Left lung (tissue), 10 donors: ENCODE data around the gene ELF4. TPM values are rescaled to one million over a fixed set of nuclear protein-coding genes. Genes with fewer than 3 reads are reported as not detected.

Experiments used
- ATAC-seq: fragments of 200-7000 bp; cut with Tn5 transposase; one replicate; pipeline ENCODE4 v1.9.1; 2020; ENCODE audit warnings: moderate library complexity
- DNase-seq, 4 donors: peaks; one replicate each; pipeline ENCODE4 v3.0.0-alpha.2; 2013 to 2020
- H3K27ac ChIP-seq, 2 donors: fragments of 200-600 bp; sonication (generic) in 1 of 2; one replicate each; pipeline versions ENCODE4 v1.5.0 to v1.8.0; 2020 to 2021
- H3K27me3 ChIP-seq, 2 donors: fragments of 200-600 bp; sonication (generic) in 1 of 2; one replicate each; pipeline versions ENCODE4 v1.5.0 to v1.8.0; 2020 to 2021
- H3K36me3 ChIP-seq, 2 donors: fragments of 200-600 bp; sonication (generic) in 1 of 2; one replicate each; pipeline versions ENCODE4 v1.5.0 to v1.8.0; 2020 to 2021
- H3K4me1 ChIP-seq, 2 donors: fragments of 200-600 bp; one replicate each; pipeline ENCODE4 v1.8.0; 2021
- H3K4me3 ChIP-seq, 2 donors: fragments of 200-600 bp; sonication (generic) in 1 of 2; one replicate each; pipeline versions ENCODE4 v1.5.0 to v1.8.0; 2020 to 2021; ENCODE audit warnings: mild to moderate bottlenecking in 1 of 2
- H3K9me3 ChIP-seq, 2 donors: fragments of 200-600 bp; sonication (generic) in 1 of 2; one replicate each; pipeline versions ENCODE4 v1.5.0 to v1.8.0; 2020 to 2021
- intact Hi-C, 2 donors: fragments of 100-400 bp; cut with DNase I; formaldehyde crosslinking; loops; one replicate each; pipeline versions ENCODE4 v1.11.2 to v1.14.2; 2022
- polyA plus RNA-seq, 6 donors: library from polyadenylated mRNA; unstranded; fragments of 120-200 nt; gene quantifications; one replicate each; pipeline ENCODE4 v1.2.1, GENCODE V29; 2013; ENCODE audit not compliant: insufficient read length in 6 of 6
- total RNA-seq, 2 donors: library from RNA; stranded (reverse); fragmentation: NEBNext Ultra II Directional; extraction: Animal tissue kit (Norgen Biotek cat#: 25700); gene quantifications; one replicate each; pipeline ENCODE4 v1.2.1, GENCODE V29; 2021
- TF ChIP-seq, protein P1 (sequence below), 2 donors: fragments of 200-600 bp; sonication (generic) in 1 of 2; IDR thresholded peaks; one replicate each; pipeline versions ENCODE4 v1.5.0 to v1.8.0; 2021; ENCODE audit warnings: antibody characterized with exemption in 2 of 2
- donor health status: DM: no; HTN: yes; CAD: no.
- donor health status: DM: no; HTN: no; CAD: no.

Gene ELF4
- total and polyA plus RNA-seq, 8 donors = 10.1 to 23.9 (median 12.8) TPM

DNA sequence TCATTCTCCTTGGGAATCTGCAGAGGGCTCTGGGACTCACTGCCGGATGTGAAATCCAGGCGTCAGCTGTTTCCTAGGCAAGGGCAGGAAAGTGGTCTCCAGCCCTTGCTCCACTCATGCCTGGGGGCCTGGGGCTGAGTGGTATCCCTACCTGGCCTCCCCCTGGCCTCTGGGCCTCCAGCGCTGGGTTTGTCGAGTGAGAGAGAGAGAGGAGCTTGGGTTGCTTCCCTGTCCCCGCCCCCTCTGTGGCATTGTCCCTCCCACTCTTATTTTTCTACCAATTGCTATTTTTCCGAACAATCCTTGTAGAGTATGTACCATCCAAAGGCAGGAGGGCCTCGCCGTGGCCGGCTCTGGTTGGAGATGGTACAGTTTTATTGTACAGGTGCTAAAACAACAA is 53.1 kb downstream of the ELF4 start:
- no peak overlapping the region for H3K27ac ChIP-seq
- no peak for ATAC-seq
- intact Hi-C loops = no loop called here
- H3K4me1 ChIP-seq = peaks cover 0 to 4% of the 10 kb centered on the region in 2 donors
- TF ChIP-seq, protein P1, sequence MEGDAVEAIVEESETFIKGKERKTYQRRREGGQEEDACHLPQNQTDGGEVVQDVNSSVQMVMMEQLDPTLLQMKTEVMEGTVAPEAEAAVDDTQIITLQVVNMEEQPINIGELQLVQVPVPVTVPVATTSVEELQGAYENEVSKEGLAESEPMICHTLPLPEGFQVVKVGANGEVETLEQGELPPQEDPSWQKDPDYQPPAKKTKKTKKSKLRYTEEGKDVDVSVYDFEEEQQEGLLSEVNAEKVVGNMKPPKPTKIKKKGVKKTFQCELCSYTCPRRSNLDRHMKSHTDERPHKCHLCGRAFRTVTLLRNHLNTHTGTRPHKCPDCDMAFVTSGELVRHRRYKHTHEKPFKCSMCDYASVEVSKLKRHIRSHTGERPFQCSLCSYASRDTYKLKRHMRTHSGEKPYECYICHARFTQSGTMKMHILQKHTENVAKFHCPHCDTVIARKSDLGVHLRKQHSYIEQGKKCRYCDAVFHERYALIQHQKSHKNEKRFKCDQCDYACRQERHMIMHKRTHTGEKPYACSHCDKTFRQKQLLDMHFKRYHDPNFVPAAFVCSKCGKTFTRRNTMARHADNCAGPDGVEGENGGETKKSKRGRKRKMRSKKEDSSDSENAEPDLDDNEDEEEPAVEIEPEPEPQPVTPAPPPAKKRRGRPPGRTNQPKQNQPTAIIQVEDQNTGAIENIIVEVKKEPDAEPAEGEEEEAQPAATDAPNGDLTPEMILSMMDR (IDR thresholded peaks at IDR 0.05) = no peak
- H3K36me3 ChIP-seq = peaks cover 0 to 30% of the 10 kb centered on the region in 2 donors
- H3K4me3 ChIP-seq = no peak overlapping the region
- H3K9me3 ChIP-seq = no peaks in the 10 kb centered on the region
- DNase-seq = no peak
- H3K27me3 ChIP-seq = no peaks in the 10 kb centered on the region

DNA sequence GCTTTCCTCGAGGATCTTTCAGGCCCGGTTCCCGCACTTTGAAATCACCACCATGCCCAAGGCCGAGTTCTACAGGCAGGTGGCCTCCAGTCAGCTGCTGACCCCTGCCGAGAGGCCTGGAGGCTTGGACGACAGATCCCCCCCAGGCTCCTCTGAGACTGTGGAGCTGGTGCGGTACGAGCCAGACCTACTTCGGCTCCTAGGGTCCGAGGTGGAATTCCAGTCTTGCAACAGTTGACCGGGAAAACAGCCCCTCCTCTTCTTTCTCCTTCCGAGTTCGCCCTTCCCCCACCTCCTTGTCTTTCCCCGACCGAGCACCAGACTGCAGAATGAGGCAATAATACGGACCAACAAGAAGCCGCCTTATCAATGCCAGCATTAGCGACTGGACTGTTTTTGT is 54.4 kb downstream of the ELF4 start:
- no peaks in the 10 kb centered on the region for H3K27me3 ChIP-seq
- DNase-seq = no peak
- peaks cover 0 to 2% of the 10 kb centered on the region in 2 donors for H3K4me1 ChIP-seq
- intact Hi-C loops = no loop called here
- no peak overlapping the region for H3K27ac ChIP-seq
- no peaks in the 10 kb centered on the region for H3K9me3 ChIP-seq
- peaks cover 0 to 43% of the 10 kb centered on the region in 2 donors for H3K36me3 ChIP-seq
- no peak overlapping the region for H3K4me3 ChIP-seq
- TF ChIP-seq, protein P1 (IDR thresholded peaks at IDR 0.05) = no peak
- ATAC-seq = no peak

DNA sequence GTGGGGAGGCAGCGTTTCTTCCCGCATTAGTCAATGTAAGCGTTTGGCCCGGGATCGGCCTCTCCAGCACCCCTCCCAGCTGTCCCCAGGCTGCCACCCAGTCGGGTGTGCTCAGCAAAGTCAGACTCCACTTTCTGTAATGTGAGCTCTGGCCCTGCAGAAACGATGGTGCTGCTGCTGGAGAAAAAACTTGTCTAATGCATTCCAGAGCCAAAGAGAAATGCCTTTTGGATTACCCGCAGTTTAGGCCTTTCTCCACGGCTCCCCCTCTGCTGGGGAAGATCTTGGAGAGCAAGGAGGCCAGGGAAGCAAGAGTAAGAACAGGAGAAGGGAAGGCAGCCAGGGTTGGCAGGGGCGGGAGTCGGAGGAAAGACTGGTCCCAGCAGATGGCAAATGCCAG is 55.2 kb downstream of the ELF4 start:
- Histone ChIP-seq H3K27me3 (no peaks in the 10 kb centered on the region), H3K4me3 (no peak overlapping the region), H3K36me3 (peaks cover 0 to 48% of the 10 kb centered on the region in 2 donors), H3K27ac (no peak overlapping the region), H3K9me3 (no peaks in the 10 kb centered on the region), H3K4me1 (no peaks in the 10 kb centered on the region)
- no peak for DNase-seq
- no peak for ATAC-seq
- TF ChIP-seq, protein P1 (IDR thresholded peaks at IDR 0.05) = no peak
- intact Hi-C loops = no loop called here

DNA sequence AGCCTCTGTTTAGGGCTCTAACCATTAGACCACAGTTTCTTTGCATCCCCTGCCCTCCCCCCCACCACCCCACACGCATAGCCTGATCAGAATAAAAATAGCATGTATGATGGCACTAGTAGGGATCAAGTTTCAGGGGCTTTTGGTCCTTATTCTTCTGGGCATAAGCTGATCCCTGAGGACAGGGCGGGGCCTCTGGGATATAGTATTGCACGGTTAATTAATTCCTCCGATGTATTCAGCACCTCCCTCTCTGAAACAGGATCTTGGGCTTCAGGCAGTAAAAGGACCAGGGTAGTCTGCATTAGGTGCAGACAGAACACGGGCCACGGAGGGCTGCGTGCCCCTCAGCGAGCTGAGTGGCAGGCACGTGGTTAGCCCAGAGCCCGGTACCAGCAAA is 57.1 kb downstream of the ELF4 start:
- H3K4me3 ChIP-seq = no peak overlapping the region
- H3K27me3 ChIP-seq = no peaks in the 10 kb centered on the region
- no peaks in the 10 kb centered on the region for H3K9me3 ChIP-seq
- H3K36me3 ChIP-seq = peaks cover 0 to 60% of the 10 kb centered on the region in 2 donors
- TF ChIP-seq, protein P1 (IDR thresholded peaks at IDR 0.05) = no peak
- no peak for ATAC-seq
- H3K4me1 ChIP-seq = no peaks in the 10 kb centered on the region
- intact Hi-C loops = no loop called here
- no peak overlapping the region for H3K27ac ChIP-seq
- DNase-seq = no peak

DNA sequence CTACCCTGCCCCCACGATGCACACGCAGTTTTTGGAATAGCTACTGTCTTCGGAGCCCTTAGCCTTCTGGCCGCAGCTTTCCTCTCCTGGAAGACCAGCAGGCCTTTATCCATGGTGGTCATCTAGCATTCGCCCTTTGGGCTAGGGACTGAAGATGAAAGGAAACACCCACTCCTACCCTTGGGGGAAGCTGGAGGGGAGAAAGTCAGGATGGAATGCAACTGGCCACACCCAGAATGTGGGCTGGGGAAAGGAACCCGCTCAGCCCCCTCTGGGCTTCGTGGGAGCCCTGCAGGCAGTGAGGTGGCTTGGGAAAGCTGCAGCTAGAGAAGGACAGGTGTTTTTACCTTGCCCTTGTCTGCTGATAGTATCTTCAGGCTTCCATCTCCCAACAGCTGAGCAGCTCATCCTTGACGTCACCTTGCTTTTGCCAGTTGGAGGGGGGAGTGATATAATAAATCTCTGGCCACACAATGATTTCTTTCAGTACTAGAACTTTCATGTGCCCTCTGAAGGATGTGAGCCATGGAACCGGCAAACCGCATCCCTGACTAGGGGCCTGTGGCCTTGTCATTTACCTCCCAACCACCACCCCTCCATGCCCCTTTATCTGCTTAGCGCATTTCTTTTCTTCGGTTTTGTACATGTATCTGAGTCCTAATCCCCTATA is 59.0 kb downstream of the ELF4 start:
- no peaks in the 10 kb centered on the region for H3K9me3 ChIP-seq
- TF ChIP-seq, protein P1 (IDR thresholded peaks at IDR 0.05) = no peak
- intact Hi-C loops = no loop called here
- ATAC-seq = no peak
- peaks cover 0 to 71% of the 10 kb centered on the region in 2 donors for H3K36me3 ChIP-seq
- H3K4me3 ChIP-seq = no peak overlapping the region
- no peaks in the 10 kb centered on the region for H3K4me1 ChIP-seq
- H3K27ac ChIP-seq = no peak overlapping the region
- H3K27me3 ChIP-seq = no peaks in the 10 kb centered on the region
- DNase-seq = no peak
